HUES6 (cell line): ENCODE data around the gene ERC2.

Experiments
- H3K27ac ChIP-seq: 2 replicates; pipeline ENCODE4 v1.7.0; 2013; ENCODE audit warnings: low read depth, mild to moderate bottlenecking, low read length, inconsistent platforms
- H3K27me3 ChIP-seq: 2 replicates; pipeline ENCODE4 v1.6.1; 2013; ENCODE audit warnings: low read length; ENCODE audit not compliant: control insufficient read depth, insufficient read depth
- H3K36me3 ChIP-seq: 2 replicates; pipeline ENCODE4 v1.6.1; 2013; ENCODE audit warnings: low read length; ENCODE audit not compliant: control insufficient read depth, insufficient read depth
- H3K4me1 ChIP-seq: 2 replicates; pipeline ENCODE4 v1.6.1; 2013; ENCODE audit warnings: low read length; ENCODE audit not compliant: control insufficient read depth, insufficient read depth
- H3K4me3 ChIP-seq: 2 replicates; pipeline ENCODE4 v1.5.1; 2013; ENCODE audit warnings: low read depth, low read length
- H3K9ac ChIP-seq: one replicate; pipeline ENCODE4 v1.6.1; 2013; ENCODE audit warnings: mild to moderate bottlenecking, low read length
- H3K9me3 ChIP-seq: 2 replicates; pipeline ENCODE4 v1.6.1; 2013; ENCODE audit warnings: low read depth, low read length; ENCODE audit not compliant: control insufficient read depth, insufficient read depth

The ERC2 gene

DNA sequence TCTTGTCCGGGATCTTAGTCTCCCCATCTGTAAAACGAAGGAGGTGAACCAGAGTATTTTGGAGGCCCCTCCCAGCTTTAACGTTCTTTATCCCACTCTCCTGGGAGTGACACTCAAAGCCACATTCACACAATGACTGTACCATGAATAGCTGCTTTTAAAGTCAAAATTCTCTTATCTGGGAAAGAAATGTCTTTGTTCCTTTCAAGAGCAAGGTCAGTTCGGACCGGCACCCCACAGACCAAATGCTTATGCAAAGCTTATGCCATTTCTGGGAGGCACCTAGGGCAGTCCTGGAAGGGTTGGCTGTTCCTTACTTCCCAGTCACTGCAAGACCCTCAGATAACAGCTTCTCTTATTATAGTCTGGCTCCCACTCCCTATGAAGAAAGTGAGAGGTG, 927.7 kb downstream of the ERC2 start:
- Histone ChIP-seq H3K36me3 (no peaks in the 10 kb centered on the region), H3K9me3 (no peaks in the 10 kb centered on the region), H3K4me1 (peaks cover 33% of the 10 kb centered on the region), H3K4me3 (no peak overlapping the region), H3K27ac (no peak overlapping the region), H3K9ac (no peak overlapping the region), H3K27me3 (no peaks in the 10 kb centered on the region)

DNA sequence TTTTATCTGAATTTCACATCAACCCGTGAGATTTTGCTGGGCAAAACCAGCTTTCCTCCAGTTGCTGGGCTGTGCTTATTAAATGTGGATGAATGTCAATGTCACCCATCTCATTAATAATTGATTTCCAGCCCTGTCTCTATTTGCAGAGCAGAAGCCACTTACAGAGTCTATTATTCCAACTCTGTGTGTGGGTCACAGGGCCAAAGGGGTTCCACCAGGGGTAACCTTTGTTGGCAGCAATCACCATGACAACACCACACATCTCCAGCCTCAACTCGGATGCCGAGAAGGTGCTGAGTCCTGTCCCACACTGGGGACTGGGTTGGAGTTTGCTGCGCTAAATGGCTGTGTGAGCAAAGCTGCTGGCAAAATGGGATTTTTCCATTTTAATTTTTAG, 930.1 kb downstream of the ERC2 start:
- no peak overlapping the region for H3K4me3 ChIP-seq
- H3K27me3 ChIP-seq, result no peaks in the 10 kb centered on the region
- no peaks in the 10 kb centered on the region for H3K9me3 ChIP-seq
- no peaks in the 10 kb centered on the region for H3K36me3 ChIP-seq
- H3K27ac ChIP-seq, result no peak overlapping the region
- H3K9ac ChIP-seq, result no peak overlapping the region
- H3K4me1 ChIP-seq, result peaks cover 18% of the 10 kb centered on the region

DNA sequence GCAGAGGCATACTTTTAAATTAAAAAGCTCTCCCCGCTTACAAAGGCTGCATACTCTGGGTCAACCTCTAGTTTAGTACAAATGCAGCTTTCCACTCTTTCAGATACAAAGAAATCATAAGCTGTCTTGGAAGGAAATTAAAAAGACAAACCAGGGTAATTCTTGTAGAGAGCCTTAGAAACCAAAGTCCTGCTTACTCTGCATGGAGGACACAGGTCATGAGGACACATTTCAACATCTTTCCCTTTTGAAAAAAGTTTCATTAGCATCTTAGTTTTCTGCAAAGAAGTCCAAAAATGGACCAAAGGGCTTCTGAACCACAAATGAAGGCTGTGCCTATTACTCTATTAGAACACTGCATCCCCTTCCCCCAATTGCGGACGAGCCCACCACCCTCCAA, 930.7 kb downstream of the ERC2 start:
- Histone ChIP-seq H3K9ac (no peak overlapping the region), H3K4me3 (no peak overlapping the region), H3K9me3 (no peaks in the 10 kb centered on the region), H3K27me3 (no peaks in the 10 kb centered on the region), H3K4me1 (peaks cover 23% of the 10 kb centered on the region), H3K36me3 (no peaks in the 10 kb centered on the region), H3K27ac (no peak overlapping the region)

DNA sequence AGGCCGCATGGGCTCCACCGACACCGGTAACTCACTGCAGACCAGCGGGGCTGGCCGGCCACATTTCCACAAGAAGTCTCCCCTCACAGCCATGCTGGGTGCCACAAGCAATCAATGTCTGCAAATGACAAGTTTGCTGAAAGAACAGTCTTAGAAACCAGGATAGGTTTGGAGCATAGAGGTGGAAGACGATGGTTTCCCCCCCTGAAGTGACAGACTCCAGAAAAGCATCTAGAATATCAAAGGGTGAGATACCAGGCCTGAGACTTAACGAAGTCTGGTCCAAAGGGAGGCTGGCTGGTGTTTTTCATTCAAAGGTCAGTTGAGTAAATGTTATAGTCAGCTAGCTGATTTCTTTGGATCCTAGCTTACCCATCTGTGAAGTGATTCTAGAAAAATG, 931.1 kb downstream of the ERC2 start:
- no peak overlapping the region for H3K4me3 ChIP-seq
- H3K27ac ChIP-seq, result no peak overlapping the region
- no peaks in the 10 kb centered on the region for H3K27me3 ChIP-seq
- H3K9ac ChIP-seq, result no peak overlapping the region
- no peaks in the 10 kb centered on the region for H3K36me3 ChIP-seq
- H3K4me1 ChIP-seq, result peaks cover 24% of the 10 kb centered on the region
- H3K9me3 ChIP-seq, result no peaks in the 10 kb centered on the region

DNA sequence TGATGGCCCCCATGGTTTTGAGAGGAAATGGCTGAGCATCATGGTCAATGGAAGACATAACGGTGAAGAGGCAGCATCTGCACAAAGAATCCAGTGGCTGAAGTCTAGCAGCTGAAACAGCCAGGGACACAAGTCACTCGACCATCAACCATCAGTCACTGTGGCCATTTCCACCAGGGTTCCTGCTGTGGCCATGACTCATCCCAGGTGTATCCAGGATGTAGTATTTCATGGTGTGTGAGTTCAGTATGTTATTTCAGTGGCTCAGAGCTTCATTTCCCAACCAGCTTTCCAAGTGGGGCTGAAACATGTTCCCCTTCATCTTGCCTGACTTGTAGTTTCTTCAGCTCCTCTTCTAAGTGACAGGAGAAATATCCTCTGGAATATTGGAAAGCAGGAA, 933.4 kb downstream of the ERC2 start:
- Histone ChIP-seq H3K9ac (no peak overlapping the region), H3K9me3 (no peaks in the 10 kb centered on the region), H3K27me3 (no peaks in the 10 kb centered on the region), H3K4me1 (peaks cover 20% of the 10 kb centered on the region), H3K4me3 (no peak overlapping the region), H3K27ac (no peak overlapping the region), H3K36me3 (no peaks in the 10 kb centered on the region)

DNA sequence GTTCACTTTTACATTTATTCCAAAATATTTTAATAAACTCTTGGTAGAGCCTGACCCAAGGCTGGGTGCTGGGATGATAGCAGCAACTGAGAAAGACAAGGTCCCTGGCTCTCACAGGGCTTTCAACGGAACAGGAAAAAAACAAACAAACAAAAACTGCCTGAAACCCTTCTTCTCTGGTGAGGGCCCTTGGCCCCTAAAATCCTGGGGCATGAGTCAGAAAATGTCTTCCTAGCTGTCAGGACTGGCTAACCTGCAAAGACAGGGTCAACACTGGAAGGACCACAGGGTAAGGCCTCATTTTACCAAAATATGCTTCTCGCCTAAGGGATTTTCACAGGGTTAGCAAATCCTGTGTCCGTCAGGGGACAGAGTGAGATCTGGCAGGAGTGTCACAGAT, 935.5 kb downstream of the ERC2 start:
- Histone ChIP-seq H3K27me3 (no peaks in the 10 kb centered on the region), H3K4me1 (peaks cover 19% of the 10 kb centered on the region)

DNA sequence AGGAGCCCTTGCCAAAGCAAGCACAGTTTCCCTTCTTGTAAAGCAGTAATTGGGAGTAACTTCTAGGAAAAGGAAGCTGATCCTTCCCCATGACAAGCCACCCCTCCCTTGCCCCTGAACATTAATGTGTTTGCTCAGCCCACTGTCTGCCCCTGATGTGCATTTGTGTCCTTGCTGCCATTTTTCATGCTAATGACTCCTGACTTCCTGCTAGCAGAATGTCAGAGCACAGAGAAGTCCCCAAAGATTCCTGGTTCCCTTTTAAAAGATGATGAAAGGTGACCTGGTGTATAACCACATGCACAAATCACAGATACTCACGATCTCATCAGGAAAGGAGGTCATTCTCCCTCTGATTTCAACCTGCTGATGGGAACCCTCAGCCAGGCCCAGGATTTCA, 936.9 kb downstream of the ERC2 start:
- Histone ChIP-seq H3K9ac (no peak overlapping the region), H3K4me3 (no peak overlapping the region), H3K36me3 (no peaks in the 10 kb centered on the region), H3K9me3 (no peaks in the 10 kb centered on the region), H3K27ac (no peak overlapping the region), H3K4me1 (peaks cover 19% of the 10 kb centered on the region), H3K27me3 (no peaks in the 10 kb centered on the region)

More for the DNA sequence above, 935.5 kb downstream of the ERC2 start:
- H3K9me3 ChIP-seq, result no peaks in the 10 kb centered on the region
- H3K27ac ChIP-seq, result no peak overlapping the region
- no peaks in the 10 kb centered on the region for H3K36me3 ChIP-seq
- H3K4me3 ChIP-seq, result no peak overlapping the region
- no peak overlapping the region for H3K9ac ChIP-seq

DNA sequence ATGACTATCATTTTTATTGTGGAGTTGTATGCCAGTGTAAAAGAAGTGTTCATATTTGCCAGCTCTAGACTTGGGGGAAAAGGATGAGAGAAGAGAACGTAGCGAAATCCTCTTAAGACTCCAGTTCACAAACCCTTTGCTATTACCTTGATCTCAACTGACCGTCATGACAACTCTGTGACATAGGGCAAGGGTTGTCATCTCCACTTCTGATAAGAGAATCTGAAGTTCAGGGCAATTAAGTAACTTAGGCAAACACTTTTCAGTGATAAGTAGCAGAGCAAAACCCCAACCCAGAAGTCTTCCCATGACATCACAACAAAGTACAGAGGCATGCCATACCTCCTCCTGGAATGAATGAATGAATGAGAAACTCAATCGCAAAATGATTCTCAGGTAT, 940.9 kb downstream of the ERC2 start:
- Histone ChIP-seq H3K36me3 (no peaks in the 10 kb centered on the region), H3K4me3 (no peak overlapping the region), H3K4me1 (peaks cover 21% of the 10 kb centered on the region), H3K9me3 (no peaks in the 10 kb centered on the region), H3K27ac (no peak overlapping the region), H3K9ac (no peak overlapping the region), H3K27me3 (no peaks in the 10 kb centered on the region)

DNA sequence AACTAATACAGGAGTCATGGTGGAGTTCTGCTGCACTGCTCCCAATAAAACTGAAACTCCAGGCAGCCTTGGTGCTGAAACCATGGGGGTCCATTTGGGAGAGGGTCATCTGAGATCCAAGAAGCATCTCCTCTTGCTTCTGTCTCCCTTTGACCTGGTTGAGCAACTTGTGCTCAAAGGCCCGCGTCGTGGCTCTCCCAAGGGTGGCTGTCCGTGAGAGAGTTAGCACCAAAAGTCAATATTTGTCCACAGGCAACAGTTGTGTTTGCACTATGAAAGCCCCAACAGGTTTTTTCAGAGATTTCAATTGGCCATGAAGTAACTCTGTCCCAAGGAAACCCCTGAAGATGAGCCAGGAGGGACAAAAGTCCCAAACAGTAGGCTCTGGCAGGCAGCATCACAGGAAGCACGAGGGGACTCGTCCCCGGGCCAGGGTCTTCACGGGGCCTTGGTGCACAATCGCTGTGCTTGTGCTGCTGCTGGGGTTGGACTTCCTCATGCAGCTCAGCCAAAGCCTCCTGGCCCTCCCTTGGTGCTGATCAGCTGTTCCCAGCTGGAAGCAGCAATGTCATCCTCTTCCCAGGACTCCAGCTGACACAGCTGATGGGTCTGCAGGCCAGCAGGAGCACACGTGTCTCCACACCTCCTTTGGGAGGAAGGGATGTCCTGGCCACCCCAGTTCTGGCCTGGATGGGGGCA, 941.8 kb downstream of the ERC2 start:
- Histone ChIP-seq H3K9ac (no peak overlapping the region), H3K36me3 (no peaks in the 10 kb centered on the region), H3K27ac (no peak overlapping the region), H3K4me3 (no peak overlapping the region), H3K27me3 (no peaks in the 10 kb centered on the region), H3K4me1 (peaks cover 26% of the 10 kb centered on the region), H3K9me3 (no peaks in the 10 kb centered on the region)

DNA sequence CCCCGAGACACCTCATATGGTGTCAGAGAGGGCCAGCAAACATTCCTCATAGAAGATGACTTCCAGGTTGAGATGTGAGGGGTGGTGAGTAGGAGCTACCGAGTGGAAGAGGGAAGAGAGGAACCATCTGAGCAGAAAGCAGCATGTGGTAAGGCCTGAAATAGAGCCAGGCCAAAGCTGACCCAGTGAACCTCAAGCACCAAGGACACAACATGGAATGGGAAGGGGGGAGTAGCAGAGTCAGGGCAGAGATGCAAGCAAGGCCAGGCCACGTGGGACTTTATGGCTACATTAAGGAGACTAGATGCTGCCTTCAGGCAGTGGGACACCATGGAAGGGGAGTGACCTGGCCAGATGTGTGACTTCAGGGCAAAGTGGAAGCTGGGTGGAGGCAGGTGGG, 942.8 kb downstream of the ERC2 start:
- H3K27me3 ChIP-seq, result no peaks in the 10 kb centered on the region
- H3K27ac ChIP-seq, result no peak overlapping the region
- peaks cover 28% of the 10 kb centered on the region for H3K4me1 ChIP-seq
- no peak overlapping the region for H3K9ac ChIP-seq
- no peak overlapping the region for H3K4me3 ChIP-seq
- H3K36me3 ChIP-seq, result no peaks in the 10 kb centered on the region
- H3K9me3 ChIP-seq, result no peaks in the 10 kb centered on the region

DNA sequence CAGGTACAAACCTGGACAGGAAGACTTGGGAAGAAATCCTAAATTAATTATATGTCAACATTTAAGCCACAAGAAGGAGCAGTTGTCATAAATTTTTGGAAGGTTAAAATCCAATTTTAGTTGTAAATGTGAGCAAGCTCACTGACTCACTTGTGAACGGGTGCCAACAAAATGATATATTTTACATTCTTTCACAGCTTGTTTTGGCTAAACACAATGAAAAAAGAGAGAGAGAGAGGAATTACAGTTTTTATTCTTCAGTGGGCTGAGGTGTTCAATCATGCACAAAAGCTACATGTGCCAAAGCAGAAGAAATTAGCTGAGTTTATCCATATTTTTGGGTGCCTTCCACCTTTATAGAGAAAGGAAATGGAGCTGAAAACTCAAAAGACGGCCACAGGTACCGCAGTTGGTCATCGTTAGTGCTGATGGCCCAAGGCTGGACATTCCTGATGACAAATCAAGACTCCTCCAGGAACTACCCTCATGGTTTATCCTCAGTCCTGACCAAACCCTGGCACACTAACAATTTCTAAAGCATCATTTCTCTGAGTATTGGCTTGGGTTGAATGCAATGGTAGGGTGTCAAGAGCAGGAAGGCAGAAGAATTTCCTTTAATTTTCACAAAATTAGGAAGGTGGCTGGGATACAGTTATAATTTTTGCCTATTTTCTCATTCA, 943.6 kb downstream of the ERC2 start:
- H3K4me3 ChIP-seq, result no peak overlapping the region
- no peaks in the 10 kb centered on the region for H3K36me3 ChIP-seq
- no peaks in the 10 kb centered on the region for H3K9me3 ChIP-seq

More for the DNA sequence above, 943.6 kb downstream of the ERC2 start:
- no peaks in the 10 kb centered on the region for H3K27me3 ChIP-seq
- H3K27ac ChIP-seq, result no peak overlapping the region
- peaks cover 28% of the 10 kb centered on the region for H3K4me1 ChIP-seq
- no peak overlapping the region for H3K9ac ChIP-seq
